GM12892 (cell line): ENCODE results near the gene GUCA2A. TPM values are rescaled to one million over a fixed set of nuclear protein-coding genes. Genes with fewer than 3 reads are reported as not detected.
"Not testable (repeated sequence)": the region's sequence is repeated elsewhere in the genome, so short reads cannot be mapped to it uniquely, and the experiment has no call there.

Experiments used
- DNase-seq: peaks from one replicate; pipeline ENCODE4 v3.0.0; 2011; ENCODE audit not compliant: insufficient read length
- FAIRE-seq: peaks from 2 replicates; lab custom pipeline; 2011; peaks lifted over from hg19 to GRCh38; lab: Jason Lieb, UNC
- POLR2A ChIP-seq: IDR thresholded peaks from 2 replicates; pipeline ENCODE4 v1.6.1; 2011; ENCODE audit warnings: low read depth, low read length, control low read depth
- POLR2AphosphoS5 ChIP-seq: IDR thresholded peaks from 2 replicates; pipeline ENCODE4 v1.6.1; 2011; ENCODE audit warnings: low read depth, low read length, control low read depth
- TAF1 ChIP-seq: IDR thresholded peaks from 2 replicates; pipeline ENCODE4 v1.6.1; 2011; ENCODE audit warnings: low read depth, mild to moderate bottlenecking, control low read depth, low read length, borderline replicate concordance
- polyA plus RNA-seq: library from polyadenylated mRNA; unstranded; fragments of >200 nt; gene quantifications from one replicate; pipeline ENCODE4 v1.2.1, GENCODE V29; 2012; ENCODE audit warnings: missing spikeins, inconsistent platforms; ENCODE audit not compliant: missing spikeins

GUCA2A gene
- polyA plus RNA-seq = not detected

- DNase-seq (no peak), FAIRE-seq (no peak)
- TF ChIP-seq POLR2A (no peak), POLR2AphosphoS5 (no peak), TAF1 (no peak)
Measured at GRCh38 chr1:42164551-42165420, at the start of gene GUCA2A. TSS of gene GUCA2A (minus strand) at chr1:42164745. CDS start at chr1:42164712, 33 bp downstream.

- no peak for FAIRE-seq
- DNase-seq = no peak
- TF ChIP-seq TAF1 = no peak
- no peak for TF ChIP-seq POLR2A
- TF ChIP-seq POLR2AphosphoS5 = no peak
Measured at GRCh38 chr1:42211224-42211623, 46.7 kb upstream of the GUCA2A start.

GRCh38 chr1:42210421-42211133 is 46.0 kb upstream of the GUCA2A start:
- FAIRE-seq (no peak), DNase-seq (no peak)
- TF ChIP-seq POLR2A (no peak), POLR2AphosphoS5 (no peak)

- no peak for TF ChIP-seq POLR2AphosphoS5
- TF ChIP-seq TAF1 = no peak
- no peak for TF ChIP-seq POLR2A
- DNase-seq = no peak
- FAIRE-seq = no peak
Measured at GRCh38 chr1:42209526-42210251, 45.1 kb upstream of the GUCA2A start.

GRCh38 chr1:42206930-42207329 is 42.4 kb upstream of the GUCA2A start:
- FAIRE-seq, DNase-seq: not testable (repeated sequence)

- peak; percentile 21 for FAIRE-seq
- DNase-seq = no peak
- TF ChIP-seq POLR2AphosphoS5 = no peak
Measured at GRCh38 chr1:42206164-42206563, 41.6 kb upstream of the GUCA2A start.

GRCh38 chr1:42201986-42202385 is 37.4 kb upstream of the GUCA2A start:
- FAIRE-seq (no peak), DNase-seq (no peak)
- TF ChIP-seq POLR2AphosphoS5 = no peak
- TF ChIP-seq TAF1 = no peak
- TF ChIP-seq POLR2A = no peak

- DNase-seq = no peak
- no peak for FAIRE-seq
- no peak for TF ChIP-seq TAF1
- TF ChIP-seq POLR2A = no peak
- TF ChIP-seq POLR2AphosphoS5 = no peak
Measured at GRCh38 chr1:42198251-42198650, 33.7 kb upstream of the GUCA2A start.

- no peak for TF ChIP-seq POLR2A
- TF ChIP-seq POLR2AphosphoS5 = no peak
- TF ChIP-seq TAF1 = no peak
- DNase-seq (no peak), FAIRE-seq (no peak)
Measured at GRCh38 chr1:42195841-42196240, 31.3 kb upstream of the GUCA2A start.

- DNase-seq = no peak
- FAIRE-seq = peak; percentile 14
- TF ChIP-seq POLR2A (no peak), TAF1 (no peak), POLR2AphosphoS5 (no peak)
Measured at GRCh38 chr1:42192106-42192505, 27.6 kb upstream of the GUCA2A start.

- TF ChIP-seq POLR2AphosphoS5 (no peak), POLR2A (no peak), TAF1 (no peak)
- FAIRE-seq (peak; percentile 5), DNase-seq (no peak)
Measured at GRCh38 chr1:42191319-42191718, 26.8 kb upstream of the GUCA2A start.
